ENCODE results near the gene SH3BP5.

DNA sequence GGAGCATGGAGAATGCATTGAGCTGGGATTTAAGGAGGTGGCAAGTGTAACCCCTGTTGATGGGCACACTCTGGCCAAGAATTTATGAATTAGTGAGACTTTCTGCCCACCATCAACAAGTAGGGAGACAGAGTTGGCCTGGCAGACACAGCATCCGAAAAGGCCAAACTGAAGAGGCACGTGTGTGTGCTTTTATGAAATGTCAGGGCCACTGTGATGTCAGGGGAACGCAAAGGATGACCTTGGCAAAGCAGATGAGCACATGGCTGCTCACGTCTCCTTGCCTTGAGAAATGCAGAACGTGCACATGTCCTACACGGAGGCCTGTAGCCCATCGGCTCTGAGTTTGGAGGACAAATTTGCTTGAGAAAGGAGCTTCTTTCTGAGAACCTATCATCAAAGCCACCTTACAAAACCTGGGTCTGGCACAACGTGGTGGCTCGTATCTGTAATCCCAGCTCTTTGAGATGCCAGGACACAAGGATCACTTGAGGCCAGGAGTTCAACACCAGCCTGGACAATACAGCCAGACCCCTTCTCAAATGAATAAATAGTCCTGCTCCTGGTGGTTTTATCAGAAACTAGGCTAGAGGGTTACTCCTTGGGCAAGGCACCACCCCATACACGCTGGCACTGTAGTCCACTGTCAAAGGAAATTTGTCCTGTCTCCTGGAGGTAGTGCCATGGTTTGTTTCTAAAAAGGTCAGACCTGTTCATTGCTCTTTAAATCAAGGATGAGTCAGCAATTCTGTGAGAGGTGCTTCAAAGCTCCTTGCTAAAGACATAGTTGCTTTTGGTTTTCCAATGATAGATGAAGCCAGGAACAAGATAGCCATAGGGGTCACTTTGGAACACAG, 941 bp upstream of the SH3BP5 start:
- TF ChIP-seq, protein P1, sequence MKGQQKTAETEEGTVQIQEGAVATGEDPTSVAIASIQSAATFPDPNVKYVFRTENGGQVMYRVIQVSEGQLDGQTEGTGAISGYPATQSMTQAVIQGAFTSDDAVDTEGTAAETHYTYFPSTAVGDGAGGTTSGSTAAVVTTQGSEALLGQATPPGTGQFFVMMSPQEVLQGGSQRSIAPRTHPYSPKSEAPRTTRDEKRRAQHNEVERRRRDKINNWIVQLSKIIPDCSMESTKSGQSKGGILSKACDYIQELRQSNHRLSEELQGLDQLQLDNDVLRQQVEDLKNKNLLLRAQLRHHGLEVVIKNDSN (IDR thresholded peaks at IDR 0.05): no peak
- TF ChIP-seq RAD21 (IDR thresholded peaks at IDR 0.05; ENCODE audit: low read depth): no peak
- TF ChIP-seq, protein P2, sequence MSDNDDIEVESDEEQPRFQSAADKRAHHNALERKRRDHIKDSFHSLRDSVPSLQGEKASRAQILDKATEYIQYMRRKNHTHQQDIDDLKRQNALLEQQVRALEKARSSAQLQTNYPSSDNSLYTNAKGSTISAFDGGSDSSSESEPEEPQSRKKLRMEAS (IDR thresholded peaks at IDR 0.05): no peak
- no peak for TF ChIP-seq YY1 (IDR thresholded peaks at IDR 0.05; ENCODE audit: low read depth)
- no peak for TF ChIP-seq CEBPB (IDR thresholded peaks at IDR 0.05)
- no peak for TF ChIP-seq TCF12 (IDR thresholded peaks at IDR 0.05; ENCODE audit: low read depth)
- no peak for TF ChIP-seq TEAD4 (IDR thresholded peaks at IDR 0.05)
- TF ChIP-seq ZBTB7A (IDR thresholded peaks at IDR 0.05; ENCODE audit: low read depth): no peak
- TF ChIP-seq, protein P3, sequence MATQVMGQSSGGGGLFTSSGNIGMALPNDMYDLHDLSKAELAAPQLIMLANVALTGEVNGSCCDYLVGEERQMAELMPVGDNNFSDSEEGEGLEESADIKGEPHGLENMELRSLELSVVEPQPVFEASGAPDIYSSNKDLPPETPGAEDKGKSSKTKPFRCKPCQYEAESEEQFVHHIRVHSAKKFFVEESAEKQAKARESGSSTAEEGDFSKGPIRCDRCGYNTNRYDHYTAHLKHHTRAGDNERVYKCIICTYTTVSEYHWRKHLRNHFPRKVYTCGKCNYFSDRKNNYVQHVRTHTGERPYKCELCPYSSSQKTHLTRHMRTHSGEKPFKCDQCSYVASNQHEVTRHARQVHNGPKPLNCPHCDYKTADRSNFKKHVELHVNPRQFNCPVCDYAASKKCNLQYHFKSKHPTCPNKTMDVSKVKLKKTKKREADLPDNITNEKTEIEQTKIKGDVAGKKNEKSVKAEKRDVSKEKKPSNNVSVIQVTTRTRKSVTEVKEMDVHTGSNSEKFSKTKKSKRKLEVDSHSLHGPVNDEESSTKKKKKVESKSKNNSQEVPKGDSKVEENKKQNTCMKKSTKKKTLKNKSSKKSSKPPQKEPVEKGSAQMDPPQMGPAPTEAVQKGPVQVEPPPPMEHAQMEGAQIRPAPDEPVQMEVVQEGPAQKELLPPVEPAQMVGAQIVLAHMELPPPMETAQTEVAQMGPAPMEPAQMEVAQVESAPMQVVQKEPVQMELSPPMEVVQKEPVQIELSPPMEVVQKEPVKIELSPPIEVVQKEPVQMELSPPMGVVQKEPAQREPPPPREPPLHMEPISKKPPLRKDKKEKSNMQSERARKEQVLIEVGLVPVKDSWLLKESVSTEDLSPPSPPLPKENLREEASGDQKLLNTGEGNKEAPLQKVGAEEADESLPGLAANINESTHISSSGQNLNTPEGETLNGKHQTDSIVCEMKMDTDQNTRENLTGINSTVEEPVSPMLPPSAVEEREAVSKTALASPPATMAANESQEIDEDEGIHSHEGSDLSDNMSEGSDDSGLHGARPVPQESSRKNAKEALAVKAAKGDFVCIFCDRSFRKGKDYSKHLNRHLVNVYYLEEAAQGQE (IDR thresholded peaks at IDR 0.05; ENCODE audit: low read depth): no peak
- no peak for TF ChIP-seq CREB1 (IDR thresholded peaks at IDR 0.05; ENCODE audit: low read depth)
- TF ChIP-seq TAF1 (IDR thresholded peaks at IDR 0.05; ENCODE audit: low read depth): no peak
- no peak for TF ChIP-seq EP300 (IDR thresholded peaks at IDR 0.05; ENCODE audit: borderline replicate concordance)
- TF ChIP-seq EGR1 (IDR thresholded peaks at IDR 0.05): no peak

Measured in Ishikawa (cell line).